CD4-positive, alpha-beta T cell (primary cell): Measurements from ENCODE around the gene PLEKHA7. TPM values are rescaled to one million over a fixed set of nuclear protein-coding genes. Genes with fewer than 3 reads are reported as not detected.

Experiments used
- ATAC-seq: fragments of 200-7000 bp; cut with Tn5 transposase; one replicate; pipeline ENCODE4 v1.10.0; 2022; ENCODE audit warnings: mild to moderate bottlenecking; ENCODE audit not compliant: poor library complexity
- CTCF ChIA-PET: fragments of 350-600 bp; sonication (Branson Sonifier 250); formaldehyde crosslinking; loops from one replicate; lab custom pipeline; 2021; ENCODE audit warnings: antibody characterized with exemption, inconsistent platforms; lab: Charles Lee
- POLR2A ChIA-PET: fragments of 350-600 bp; sonication (Branson Sonifier 250); formaldehyde crosslinking; loops from one replicate; lab custom pipeline; 2021; ENCODE audit warnings: antibody characterized with exemption, inconsistent platforms; lab: Charles Lee
- DNase-seq, 14 experiments: peaks; one replicate each; pipeline ENCODE4 v3.0.0-alpha.2; 2013 to 2020; ENCODE audit warnings: mixed read lengths in 2 of 14
- H3K27ac ChIP-seq, 2 donors: one replicate each; pipeline versions ENCODE4 v1.5.1 to v1.7.0; 2013; ENCODE audit warnings: low read length in 2 of 2, low read depth in 1 of 2, mild to moderate bottlenecking in 1 of 2
- H3K27me3 ChIP-seq, 2 experiments: 1 replicate in 1 of 2; 2 replicates in 1 of 2; pipeline versions ENCODE4 v1.6.1 to v1.7.0; 2013; ENCODE audit warnings: low read length in 2 of 2, control low read depth in 1 of 2, mild to moderate bottlenecking in 1 of 2, moderate library complexity in 1 of 2; ENCODE audit not compliant: insufficient read depth in 2 of 2, control insufficient read depth in 1 of 2
- H3K36me3 ChIP-seq: one replicate; pipeline ENCODE4 v1.6.1; 2013; ENCODE audit warnings: low read length, control low read depth; ENCODE audit not compliant: insufficient read depth
- H3K4me1 ChIP-seq: one replicate; pipeline ENCODE4 v1.6.1; 2013; ENCODE audit warnings: low read length, control low read depth; ENCODE audit not compliant: insufficient read depth
- H3K4me3 ChIP-seq: one replicate; pipeline ENCODE4 v1.5.1; 2013; ENCODE audit warnings: mild to moderate bottlenecking, low read length, moderate library complexity
- H3K9me3 ChIP-seq, 2 experiments: 1 replicate in 1 of 2; 2 replicates in 1 of 2; pipeline versions ENCODE4 v1.6.1 to v1.7.0; 2013; ENCODE audit warnings: low read length in 2 of 2, mild to moderate bottlenecking in 2 of 2, control low read depth in 1 of 2, moderate library complexity in 1 of 2; ENCODE audit not compliant: control insufficient read depth in 1 of 2, insufficient read depth in 1 of 2
- H3K27ac Mint-ChIP-seq: one replicate; pipeline ENCODE4 v1.8.0; 2020; ENCODE audit warnings: mixed read lengths
- H3K27me3 Mint-ChIP-seq: one replicate; pipeline ENCODE4 v1.8.0; 2021; ENCODE audit warnings: mixed read lengths
- H3K36me3 Mint-ChIP-seq: one replicate; pipeline ENCODE4 v1.8.0; 2021; ENCODE audit warnings: low read depth, mixed read lengths
- H3K4me1 Mint-ChIP-seq: one replicate; pipeline ENCODE4 v1.8.0; 2021; ENCODE audit warnings: low read depth, mixed read lengths
- H3K4me3 Mint-ChIP-seq: one replicate; pipeline ENCODE4 v1.8.0; 2020; ENCODE audit warnings: mild to moderate bottlenecking, mixed read lengths
- H3K9me3 Mint-ChIP-seq: one replicate; pipeline ENCODE4 v1.8.0; 2020; ENCODE audit warnings: mixed read lengths
- intact Hi-C, 2 experiments: fragments of 100-400 bp; cut with DNase I in 1 of 2; cut with micrococcal nuclease in 1 of 2; formaldehyde crosslinking; loops; one replicate each; pipeline versions ENCODE4 v1.15.1 to v1.9.0; 2023 to 2025; cut with DNase I, micrococcal nuclease
- total RNA-seq, 174 experiments: library from RNA in 2 of 174; stranded (reverse) in 2 of 174; gene quantifications; one replicate each; pipeline ENCODE4 v1.2.3 and lab custom pipeline; 2021 to 2026
- TF ChIP-seq, protein P1 (sequence below): fragments of 200-600 bp; IDR thresholded peaks from one replicate; pipeline ENCODE4 v1.8.0; 2022; ENCODE audit warnings: antibody characterized with exemption, mild to moderate bottlenecking

PLEKHA7 gene
- total RNA-seq, 2 experiments from 2014 or later, result 4.5 to 4.8 TPM

DNA sequence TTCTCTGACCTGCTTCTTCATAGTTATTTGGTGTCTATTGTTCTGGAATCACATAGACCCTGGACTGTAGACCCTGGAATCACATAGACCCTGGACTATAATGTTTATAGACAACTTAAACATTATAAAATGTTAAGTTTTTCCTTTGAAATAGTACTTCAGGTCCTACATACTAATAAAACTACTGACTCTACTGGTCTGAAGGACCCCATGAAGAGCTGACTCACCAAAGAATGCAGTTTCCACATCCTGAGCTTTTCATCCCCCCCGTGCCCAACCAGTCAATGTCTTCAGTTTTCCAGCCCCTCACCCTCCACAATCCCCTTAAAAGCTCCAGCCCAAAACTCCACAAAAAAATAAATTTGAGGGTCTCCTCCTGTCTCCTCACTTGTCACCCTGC is 6.6 kb upstream of the PLEKHA7 start:
- Histone ChIP-seq H3K4me1 (no peaks in the 10 kb centered on the region), H3K36me3 (no peaks in the 10 kb centered on the region), H3K27me3 (no peaks in the 10 kb centered on the region), H3K9me3 (no peaks in the 10 kb centered on the region), H3K27ac (no peak overlapping the region), H3K4me3 (no peak overlapping the region)
- no peak overlapping the region for H3K4me3 Mint-ChIP-seq
- H3K27me3 Mint-ChIP-seq, result peaks cover 12% of the 10 kb centered on the region
- H3K4me1 Mint-ChIP-seq, result no peaks in the 10 kb centered on the region
- H3K9me3 Mint-ChIP-seq, result no peaks in the 10 kb centered on the region
- intact Hi-C loops, result no loop called here
- H3K36me3 Mint-ChIP-seq, result no peaks in the 10 kb centered on the region
- CTCF ChIA-PET, result no interaction called here
- no peak overlapping the region for H3K27ac Mint-ChIP-seq
- no peak for DNase-seq
- TF ChIP-seq, protein P1, sequence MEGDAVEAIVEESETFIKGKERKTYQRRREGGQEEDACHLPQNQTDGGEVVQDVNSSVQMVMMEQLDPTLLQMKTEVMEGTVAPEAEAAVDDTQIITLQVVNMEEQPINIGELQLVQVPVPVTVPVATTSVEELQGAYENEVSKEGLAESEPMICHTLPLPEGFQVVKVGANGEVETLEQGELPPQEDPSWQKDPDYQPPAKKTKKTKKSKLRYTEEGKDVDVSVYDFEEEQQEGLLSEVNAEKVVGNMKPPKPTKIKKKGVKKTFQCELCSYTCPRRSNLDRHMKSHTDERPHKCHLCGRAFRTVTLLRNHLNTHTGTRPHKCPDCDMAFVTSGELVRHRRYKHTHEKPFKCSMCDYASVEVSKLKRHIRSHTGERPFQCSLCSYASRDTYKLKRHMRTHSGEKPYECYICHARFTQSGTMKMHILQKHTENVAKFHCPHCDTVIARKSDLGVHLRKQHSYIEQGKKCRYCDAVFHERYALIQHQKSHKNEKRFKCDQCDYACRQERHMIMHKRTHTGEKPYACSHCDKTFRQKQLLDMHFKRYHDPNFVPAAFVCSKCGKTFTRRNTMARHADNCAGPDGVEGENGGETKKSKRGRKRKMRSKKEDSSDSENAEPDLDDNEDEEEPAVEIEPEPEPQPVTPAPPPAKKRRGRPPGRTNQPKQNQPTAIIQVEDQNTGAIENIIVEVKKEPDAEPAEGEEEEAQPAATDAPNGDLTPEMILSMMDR, result no peak
- no peak for ATAC-seq
- POLR2A ChIA-PET, result no interaction called here

DNA sequence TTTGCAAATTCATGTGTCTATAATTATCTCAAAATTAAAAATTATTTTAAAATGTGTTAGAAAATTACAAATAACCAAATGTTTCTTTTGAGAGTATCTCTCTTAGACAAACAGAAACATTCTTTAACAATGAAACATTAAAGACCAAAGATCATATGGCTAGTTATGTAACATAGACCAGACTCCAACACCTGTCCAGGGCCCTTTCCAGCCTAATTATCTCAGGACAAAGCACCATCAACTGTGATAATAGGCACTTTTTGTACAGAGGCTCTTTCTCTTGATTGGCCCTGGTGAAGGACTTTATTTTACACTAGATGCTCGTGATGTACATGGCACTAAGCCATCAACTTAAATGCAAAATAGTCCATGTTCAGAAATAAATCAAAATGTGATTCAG is 5.0 kb upstream of the PLEKHA7 start:
- no peak overlapping the region for H3K27ac Mint-ChIP-seq
- Histone ChIP-seq H3K27ac (no peak overlapping the region), H3K9me3 (no peaks in the 10 kb centered on the region), H3K4me3 (no peak overlapping the region), H3K4me1 (peaks cover 6% of the 10 kb centered on the region), H3K27me3 (peaks cover 5 to 7% of the 10 kb centered on the region in 2 experiments), H3K36me3 (no peaks in the 10 kb centered on the region)
- TF ChIP-seq, protein P1, result no peak
- no peaks in the 10 kb centered on the region for H3K9me3 Mint-ChIP-seq
- peaks cover 4% of the 10 kb centered on the region for H3K36me3 Mint-ChIP-seq
- H3K4me3 Mint-ChIP-seq, result no peak overlapping the region
- DNase-seq (no peak), ATAC-seq (no peak)
- peaks cover 8% of the 10 kb centered on the region for H3K4me1 Mint-ChIP-seq
- ChIA-PET POLR2A (no interaction called here), CTCF (no interaction called here)
- intact Hi-C loops, result no loop called here
- H3K27me3 Mint-ChIP-seq, result peaks cover 21% of the 10 kb centered on the region

DNA sequence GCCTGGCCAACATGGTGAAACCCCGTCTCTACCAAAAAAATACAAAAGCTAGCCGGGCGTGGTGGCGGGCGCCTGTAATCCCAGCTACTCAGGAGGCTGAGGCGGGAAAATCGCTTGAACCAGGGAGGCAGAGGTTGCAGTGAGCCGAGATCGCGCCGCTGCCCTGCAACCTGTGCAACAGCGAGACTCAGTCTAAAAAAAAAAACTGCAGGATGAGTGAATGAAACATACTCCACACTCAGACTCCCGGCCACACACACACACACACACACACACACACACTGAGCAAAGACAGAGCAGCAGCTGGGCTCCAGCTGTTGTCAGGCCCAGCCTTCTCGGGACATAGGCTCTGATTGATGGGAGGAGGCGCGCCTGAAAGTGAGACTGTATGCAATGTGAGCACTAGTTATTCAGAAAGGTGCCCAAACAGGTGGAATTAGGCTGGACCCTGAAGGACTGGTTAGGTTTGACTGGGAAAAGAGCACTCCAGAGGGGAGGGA is 1.5 kb upstream of the PLEKHA7 start:
- H3K27ac ChIP-seq, result no peak overlapping the region
- Mint-ChIP-seq H3K27me3 (peaks cover 21% of the 10 kb centered on the region), H3K4me3 (peak overlapping the region; percentile 94), H3K9me3 (no peaks in the 10 kb centered on the region), H3K36me3 (peaks cover 4% of the 10 kb centered on the region), H3K4me1 (peaks cover 8% of the 10 kb centered on the region), H3K27ac (no peak overlapping the region)
- ATAC-seq, result no peak
- no peak for DNase-seq
- peaks cover 0 to 5% of the 10 kb centered on the region in 2 experiments for H3K9me3 ChIP-seq
- CTCF ChIA-PET, result interaction anchor here (0.9 kb wide), 1 partner anchor 15 kb away, joined by 3 read pairs; no protein-coding TSS in a partner anchor
- H3K36me3 ChIP-seq, result no peaks in the 10 kb centered on the region
- intact Hi-C loops, result no loop called here
- POLR2A ChIA-PET, result interaction anchor here (0.7 kb wide), 1 partner anchor 62 kb away, joined by 4 read pairs; the partner anchor contains the start of gene RPS13
- peaks cover 15 to 24% of the 10 kb centered on the region in 2 experiments for H3K27me3 ChIP-seq
- TF ChIP-seq, protein P1, result no peak
- peaks cover 15% of the 10 kb centered on the region for H3K4me1 ChIP-seq
- H3K4me3 ChIP-seq, result no peak overlapping the region
